ENCODE measurements around the gene WDR43. TPM values are rescaled to one million over a fixed set of nuclear protein-coding genes. Genes with fewer than 3 reads are reported as not detected.
"Not testable (repeated sequence)": the region's sequence is repeated elsewhere in the genome, so short reads cannot be mapped to it uniquely, and the experiment has no call there.

The WDR43 gene
- total and polyA plus RNA-seq, 12 donors: 7.2 to 69.8 (median 31.2) TPM

- Histone ChIP-seq H3K36me3 (replicated peaks in 1 of 2) (no peaks in the 10 kb centered on the region), H3K27me3 (no peaks in the 10 kb centered on the region), H3K27ac (no peak overlapping the region), H3K4me1 (replicated peaks in 1 of 2) (no peaks in the 10 kb centered on the region), H3K4me3 (no peak overlapping the region), H3K9me3 (replicated peaks in 1 of 3) (no peaks in the 10 kb centered on the region)
- no peak for DNase-seq
- no peak for TF ChIP-seq POLR2A (IDR thresholded peaks at IDR 0.05)
- TF ChIP-seq CTCF (IDR thresholded peaks at IDR 0.05): no peak
- WGBS, 4 donors: 87 to 93% (median 91%) methylated on average over 8 to 10 of the region's 10 CpGs
- intact Hi-C loops (cut with DNase I): no loop called here
These were observed 82.9 kb downstream of the WDR43 start for GRCh38 chr2:28977176-28977875.

GRCh38 chr2:28978001-28978400, 83.5 kb downstream of the WDR43 start:
- H3K4me1 ChIP-seq (replicated peaks in 1 of 2); intact Hi-C loops (cut with DNase I); H3K9me3 ChIP-seq (replicated peaks in 1 of 3); H3K27me3 ChIP-seq; H3K36me3 ChIP-seq (replicated peaks in 1 of 2); DNase-seq; H3K27ac ChIP-seq; H3K4me3 ChIP-seq: not testable (repeated sequence)
- 85 to 97% (median 92%) methylated on average over 8 of the region's 8 CpGs for WGBS, 4 donors

GRCh38 chr2:28978606-28979005, 84.1 kb downstream of the WDR43 start:
- DNase-seq: no peak
- H3K4me3 ChIP-seq: no peak overlapping the region
- no peaks in the 10 kb centered on the region for H3K4me1 ChIP-seq (replicated peaks in 1 of 2)
- no peaks in the 10 kb centered on the region for H3K9me3 ChIP-seq (replicated peaks in 1 of 3)
- H3K27me3 ChIP-seq: no peaks in the 10 kb centered on the region
- 85 to 91% (median 87%) methylated on average over 6 of the region's 6 CpGs for WGBS, 4 donors
- TF ChIP-seq CTCF (IDR thresholded peaks at IDR 0.05) (no peak), POLR2A (IDR thresholded peaks at IDR 0.05) (no peak)
- H3K36me3 ChIP-seq (replicated peaks in 1 of 2): no peaks in the 10 kb centered on the region
- no peak overlapping the region for H3K27ac ChIP-seq
- intact Hi-C loops (cut with DNase I): no loop called here

- no peak for DNase-seq
- H3K27me3 ChIP-seq: no peaks in the 10 kb centered on the region
- TF ChIP-seq POLR2A (IDR thresholded peaks at IDR 0.05): no peak
- TF ChIP-seq CTCF (IDR thresholded peaks at IDR 0.05): no peak
- H3K4me1 ChIP-seq (replicated peaks in 1 of 2): no peaks in the 10 kb centered on the region
- intact Hi-C loops (cut with DNase I): no loop called here
- no peak overlapping the region for H3K4me3 ChIP-seq
- H3K36me3 ChIP-seq (replicated peaks in 1 of 2): no peaks in the 10 kb centered on the region
- WGBS, 4 donors: 71 to 87% (median 79%) methylated on average over 6 to 7 of the region's 7 CpGs
- H3K9me3 ChIP-seq (replicated peaks in 1 of 3): no peaks in the 10 kb centered on the region
- H3K27ac ChIP-seq: no peak overlapping the region
These were observed 84.6 kb downstream of the WDR43 start for GRCh38 chr2:28979041-28979440.

Data from adrenal gland (tissue), 12 donors.